ENCODE results near the gene BIVM. TPM values are rescaled to one million over a fixed set of nuclear protein-coding genes. Genes with fewer than 3 reads are reported as not detected.

Gene BIVM
- 3.3 to 4.5 TPM (median 4.2 TPM) in 5 replicates for total RNA-seq (2022; extraction: Qiagen RNA extraction)

GRCh38 chr13:102798581-102799425, at the start of gene BIVM, which contains the start of gene POGLUT2:
Gene BIVM (plus strand): TSS chr13:102799119. CDS start chr13:102807268, 8,149 bp downstream.
Gene POGLUT2 (minus strand): TSS chr13:102798976. CDS start chr13:102798670, 306 bp downstream.

GRCh38 chr13:102773441-102774213, 25.3 kb upstream of the BIVM start, which contains the start of gene TEX30:
Gene TEX30 (minus strand): TSS chr13:102773786. CDS start chr13:102770026, 3,760 bp downstream.

GRCh38 chr13:102845630-102846260, 46.8 kb downstream of the BIVM start, which contains the start of gene ERCC5:
Gene ERCC5 (plus strand): TSS chr13:102846032. CDS start chr13:102846267, 235 bp downstream.

Other genes with a start within 250 kb of the BIVM start
- gene TPP2, start 202.1 kb upstream of the BIVM start, total RNA-seq (2022; extraction: Qiagen RNA extraction) = 13.5 to 18.3 TPM (median 15.0 TPM) in 5 replicates
- gene METTL21C, start 104.1 kb upstream of the BIVM start, total RNA-seq (2022; extraction: Qiagen RNA extraction) = not detected in 5 replicates
- 12.1 to 14.9 TPM (median 12.9 TPM) in 5 replicates for gene TEX30, start 25.3 kb upstream of the BIVM start, total RNA-seq (2022; extraction: Qiagen RNA extraction)
- gene POGLUT2, start 143 bp upstream of the BIVM start, total RNA-seq (2022; extraction: Qiagen RNA extraction) = 5.6 to 6.8 TPM (median 6.5 TPM) in 5 replicates
- 15.5 to 20.3 TPM (median 16.6 TPM) in 5 replicates for gene ERCC5, start 46.9 kb downstream of the BIVM start, total RNA-seq (2022; extraction: Qiagen RNA extraction)

All from A549 treated with Hydrocortisone at 1 μM for 4 hours (cell line).